ENCODE data around the gene MRPS18A.

The MRPS18A gene

GRCh38 chr6:43669922-43670622 is 17.5 kb downstream of the MRPS18A start:
- Histone ChIP-seq H3K4ac (ENCODE audit: low read length) (no peak overlapping the region), H3K9me3 (replicated peaks in 1 of 2; ENCODE audit: control insufficient read depth in 2 of 2, insufficient read depth in 1 of 2, low read depth in 1 of 2, low read length in 2 of 2) (no peaks in the 10 kb centered on the region), H2BK12ac (ENCODE audit: low read length) (no peak overlapping the region), H3K4me2 (ENCODE audit: insufficient read depth, low read length, poor library complexity, severe bottlenecking) (no peak overlapping the region), H2AFZ (ENCODE audit: low read length) (no peak overlapping the region), H3K14ac (ENCODE audit: low read length) (no peak overlapping the region), H3K4me3 (ENCODE audit: low read length in 2 of 2) (no peak overlapping the region), H3K9ac (ENCODE audit: low read depth, low read length, poor library complexity) (no peak overlapping the region), H3K27ac (replicated peaks; ENCODE audit: low read length) (peak overlapping the region; percentile 88), H3K18ac (ENCODE audit: low read length) (peak overlapping the region; percentile 84), H3K4me1 (ENCODE audit: control insufficient read depth in 2 of 2, insufficient read depth in 1 of 2, low read depth in 1 of 2, low read length in 2 of 2) (peaks cover 9 to 28% of the 10 kb centered on the region in 2 donors), H3K36me3 (replicated peaks in 1 of 2; ENCODE audit: control insufficient read depth in 2 of 2, insufficient read depth in 2 of 2, low read length in 2 of 2) (peaks cover 24 to 48% of the 10 kb centered on the region in 2 donors), H2BK5ac (ENCODE audit: low read length) (peak overlapping the region; percentile 72), H2BK15ac (ENCODE audit: low read length) (no peak overlapping the region), H4K8ac (ENCODE audit: low read depth, low read length) (no peak overlapping the region), H3K79me1 (ENCODE audit: low read depth, low read length) (no peaks in the 10 kb centered on the region), H2BK120ac (ENCODE audit: low read depth, low read length) (no peak overlapping the region), H2AK5ac (ENCODE audit: low read depth, low read length) (no peak overlapping the region), H4K91ac (ENCODE audit: low read depth, low read length, poor library complexity) (no peak overlapping the region), H3K23ac (ENCODE audit: low read depth, low read length, poor library complexity) (no peak overlapping the region), H3K27me3 (ENCODE audit: control insufficient read depth in 3 of 3, insufficient read depth in 3 of 3, low read depth in 1 of 3, low read length in 3 of 3) (peaks cover 0 to 2% (median 0%) of the 10 kb centered on the region in 3 experiments)
- WGBS, 2 donors (ENCODE audit: extremely low coverage in 2 of 2, insufficient read length in 2 of 2, insufficient replicate concordance in 1 of 2) = no CpG with 5 or more reads among the region's 6 CpGs
- peak; percentile 43 for DNase-seq (ENCODE audit: low spot score)

GRCh38 chr6:43669050-43669921 is 18.3 kb downstream of the MRPS18A start:
- DNase-seq (ENCODE audit: low spot score) = no peak
- Histone ChIP-seq H3K23ac (ENCODE audit: low read depth, low read length, poor library complexity) (no peak overlapping the region), H3K4ac (ENCODE audit: low read length) (no peak overlapping the region), H3K79me1 (ENCODE audit: low read depth, low read length) (no peaks in the 10 kb centered on the region), H3K9ac (ENCODE audit: low read depth, low read length, poor library complexity) (no peak overlapping the region), H4K8ac (ENCODE audit: low read depth, low read length) (no peak overlapping the region), H2AK5ac (ENCODE audit: low read depth, low read length) (peak overlapping the region; percentile 26), H3K4me2 (ENCODE audit: insufficient read depth, low read length, poor library complexity, severe bottlenecking) (no peak overlapping the region), H3K27ac (replicated peaks; ENCODE audit: low read length) (peak overlapping the region; percentile 88), H4K91ac (ENCODE audit: low read depth, low read length, poor library complexity) (peak overlapping the region; percentile 74), H3K4me1 (ENCODE audit: control insufficient read depth in 2 of 2, insufficient read depth in 1 of 2, low read depth in 1 of 2, low read length in 2 of 2) (peaks cover 9 to 28% of the 10 kb centered on the region in 2 donors), H3K36me3 (replicated peaks in 1 of 2; ENCODE audit: control insufficient read depth in 2 of 2, insufficient read depth in 2 of 2, low read length in 2 of 2) (peaks cover 16 to 40% of the 10 kb centered on the region in 2 donors), H2BK5ac (ENCODE audit: low read length) (peak overlapping the region; percentile 72), H3K4me3 (ENCODE audit: low read length in 2 of 2) (no peak overlapping the region), H2AFZ (ENCODE audit: low read length) (no peak overlapping the region), H2BK120ac (ENCODE audit: low read depth, low read length) (peak overlapping the region; percentile 6), H3K18ac (ENCODE audit: low read length) (peak overlapping the region; percentile 84), H2BK12ac (ENCODE audit: low read length) (peak overlapping the region; percentile 2), H3K27me3 (ENCODE audit: control insufficient read depth in 3 of 3, insufficient read depth in 3 of 3, low read depth in 1 of 3, low read length in 3 of 3) (peaks cover 0 to 2% (median 0%) of the 10 kb centered on the region in 3 experiments), H3K14ac (ENCODE audit: low read length) (no peak overlapping the region), H3K9me3 (replicated peaks in 1 of 2; ENCODE audit: control insufficient read depth in 2 of 2, insufficient read depth in 1 of 2, low read depth in 1 of 2, low read length in 2 of 2) (no peaks in the 10 kb centered on the region), H2BK15ac (ENCODE audit: low read length) (peak overlapping the region; percentile 13)
- WGBS, 2 donors (ENCODE audit: extremely low coverage in 2 of 2, insufficient read length in 2 of 2, insufficient replicate concordance in 1 of 2) = no CpG with 5 or more reads among the region's 15 CpGs

- peak overlapping the region; percentile 36 for H3K27ac ChIP-seq (replicated peaks; ENCODE audit: low read length)
- peaks cover 0 to 2% (median 0%) of the 10 kb centered on the region in 3 experiments for H3K27me3 ChIP-seq (ENCODE audit: control insufficient read depth in 3 of 3, insufficient read depth in 3 of 3, low read depth in 1 of 3, low read length in 3 of 3)
- no peak overlapping the region for H3K4me3 ChIP-seq (ENCODE audit: low read length in 2 of 2)
- peaks cover 9 to 31% of the 10 kb centered on the region in 2 donors for H3K36me3 ChIP-seq (replicated peaks in 1 of 2; ENCODE audit: control insufficient read depth in 2 of 2, insufficient read depth in 2 of 2, low read length in 2 of 2)
- peak; percentile 29 for DNase-seq (ENCODE audit: low spot score)
- no CpG with 5 or more reads among the region's 17 CpGs for WGBS, 2 donors (ENCODE audit: extremely low coverage in 2 of 2, insufficient read length in 2 of 2, insufficient replicate concordance in 1 of 2)
- peak overlapping the region; percentile 55 for H3K4ac ChIP-seq (ENCODE audit: low read length)
- H2BK5ac ChIP-seq (ENCODE audit: low read length) = no peak overlapping the region
- H4K91ac ChIP-seq (ENCODE audit: low read depth, low read length, poor library complexity) = no peak overlapping the region
- peak overlapping the region; percentile 68 for H3K9ac ChIP-seq (ENCODE audit: low read depth, low read length, poor library complexity)
- H3K4me2 ChIP-seq (ENCODE audit: insufficient read depth, low read length, poor library complexity, severe bottlenecking) = peak overlapping the region; percentile 19
- H3K14ac ChIP-seq (ENCODE audit: low read length) = no peak overlapping the region
- H2AK5ac ChIP-seq (ENCODE audit: low read depth, low read length) = peak overlapping the region; percentile 54
- H3K23ac ChIP-seq (ENCODE audit: low read depth, low read length, poor library complexity) = peak overlapping the region; percentile 46
- peak overlapping the region; percentile 22 for H2BK15ac ChIP-seq (ENCODE audit: low read length)
- no peaks in the 10 kb centered on the region for H3K79me1 ChIP-seq (ENCODE audit: low read depth, low read length)
- peak overlapping the region; percentile 29 for H4K8ac ChIP-seq (ENCODE audit: low read depth, low read length)
- H2BK120ac ChIP-seq (ENCODE audit: low read depth, low read length) = no peak overlapping the region
- peaks cover 9 to 28% of the 10 kb centered on the region in 2 donors for H3K4me1 ChIP-seq (ENCODE audit: control insufficient read depth in 2 of 2, insufficient read depth in 1 of 2, low read depth in 1 of 2, low read length in 2 of 2)
- no peaks in the 10 kb centered on the region for H3K9me3 ChIP-seq (replicated peaks in 1 of 2; ENCODE audit: control insufficient read depth in 2 of 2, insufficient read depth in 1 of 2, low read depth in 1 of 2, low read length in 2 of 2)
- no peak overlapping the region for H2AFZ ChIP-seq (ENCODE audit: low read length)
- H3K18ac ChIP-seq (ENCODE audit: low read length) = peak overlapping the region; percentile 90
- H2BK12ac ChIP-seq (ENCODE audit: low read length) = no peak overlapping the region
Measured at GRCh38 chr6:43668151-43669028, 19.2 kb downstream of the MRPS18A start.

Measured in neuronal stem cell (in vitro differentiated cells).